Smooth muscle cell (in vitro differentiated cells): ENCODE data around the gene ZNF169. TPM values are rescaled to one million over a fixed set of nuclear protein-coding genes. Genes with fewer than 3 reads are reported as not detected.
"Not testable (repeated sequence)": the region's sequence is repeated elsewhere in the genome, so short reads cannot be mapped to it uniquely, and the experiment has no call there.

Experiments
- DNase-seq: peaks from one replicate; lab custom pipeline; 2025; ENCODE audit not compliant: unreplicated experiment; lab: John Stamatoyannopoulos, UW
- H2AFZ ChIP-seq: fragments of 200-600 bp; sonication (generic); 2 replicates; pipeline ENCODE4 v1.6.0; 2016; ENCODE audit warnings: antibody characterized with exemption, low read depth, mild to moderate bottlenecking
- H3F3A ChIP-seq: fragments of 200-600 bp; sonication (generic); 2 replicates; pipeline ENCODE4 v1.6.0; 2017; ENCODE audit warnings: antibody characterized with exemption, low read depth
- H3K27ac ChIP-seq: fragments of 200-600 bp; sonication (generic); 2 replicates; pipeline ENCODE4 v1.5.1; 2016; ENCODE audit warnings: low read depth, mild to moderate bottlenecking
- H3K27me3 ChIP-seq: fragments of 200-600 bp; sonication (generic); 2 replicates; pipeline ENCODE4 v1.6.1; 2016; ENCODE audit warnings: low read depth, mild to moderate bottlenecking
- H3K36me3 ChIP-seq: fragments of 200-600 bp; sonication (generic); 2 replicates; pipeline ENCODE4 v1.5.1; 2016; ENCODE audit warnings: low read depth
- H3K4me1 ChIP-seq: fragments of 200-600 bp; sonication (generic); 2 replicates; pipeline ENCODE4 v1.5.1; 2016; ENCODE audit warnings: low read depth
- H3K4me2 ChIP-seq: fragments of 200-600 bp; sonication (generic); 2 replicates; pipeline ENCODE4 v1.6.0; 2016; ENCODE audit warnings: mild to moderate bottlenecking
- H3K4me3 ChIP-seq: fragments of 200-600 bp; sonication (generic); 2 replicates; pipeline ENCODE4 v1.5.1; 2016; ENCODE audit warnings: mild to moderate bottlenecking
- H3K79me2 ChIP-seq: fragments of 200-600 bp; sonication (generic); 2 replicates; pipeline ENCODE4 v1.6.0; 2016; ENCODE audit warnings: low read depth, mild to moderate bottlenecking
- H3K9ac ChIP-seq: fragments of 200-600 bp; sonication (generic); 2 replicates; pipeline ENCODE4 v1.6.0; 2016; ENCODE audit warnings: low read depth
- H3K9me3 ChIP-seq: fragments of 200-600 bp; sonication (generic); replicated peaks from 2 replicates; pipeline ENCODE4 v1.5.1; 2016; ENCODE audit warnings: low read depth
- H4K20me1 ChIP-seq: fragments of 200-600 bp; sonication (generic); 2 replicates; pipeline ENCODE4 v1.6.0; 2016; ENCODE audit warnings: low read depth
- CTCF ChIP-seq: fragments of 200-600 bp; sonication (generic); IDR thresholded peaks from 2 replicates; pipeline ENCODE4 v1.5.1; 2017; ENCODE audit warnings: borderline replicate concordance, mild to moderate bottlenecking, antibody characterized with exemption; ENCODE audit not compliant: insufficient read depth, poor library complexity, severe bottlenecking
- WGBS: methylation state at CpG from one replicate; pipeline ENCODE4 v1.1.7; 2016; ENCODE audit warnings: low lambda C conversion rate; 5-methylcytosine and 5-hydroxymethylcytosine counted together
- polyA plus RNA-seq: library from polyadenylated mRNA; unstranded; fragments of >200 nt; fragmentation: Nextera tagmentation; extraction: Ambion mirVana; gene quantifications from 2 replicates; pipeline ENCODE4 v1.2.1, GENCODE V29; 2016
- total RNA-seq: library from RNA; depleted of rRNA; stranded (reverse); fragments of >200 nt; gene quantifications from 2 replicates; pipeline ENCODE4 v1.2.3, GENCODE V29; 2014

ZNF169 gene
- total and polyA plus RNA-seq, 2 experiments from 2014 or later, result 0.45 to 2.1 TPM

- no peaks in the 10 kb centered on the region for H3K36me3 ChIP-seq
- no peak for TF ChIP-seq CTCF
Observed at GRCh38 chr9:94270009-94270408, 10.9 kb downstream of the ZNF169 start.

GRCh38 chr9:94277029-94277428 lies 17.9 kb downstream of the ZNF169 start:
- WGBS, result 66% methylated on average over 4 of the region's 4 CpGs
- H4K20me1 ChIP-seq, result not testable (repeated sequence)

More at GRCh38 chr9:94270009-94270408, 10.9 kb downstream of the ZNF169 start:
- Histone ChIP-seq H3K4me2 (no peak overlapping the region), H3K79me2 (no peaks in the 10 kb centered on the region), H3K9ac (no peak overlapping the region), H3F3A (no peaks in the 10 kb centered on the region), H3K4me1 (no peaks in the 10 kb centered on the region), H3K4me3 (no peak overlapping the region), H3K27ac (no peak overlapping the region), H3K9me3 (no peaks in the 10 kb centered on the region), H3K27me3 (no peaks in the 10 kb centered on the region), H2AFZ (no peak overlapping the region), H4K20me1 (peaks cover 4% of the 10 kb centered on the region)
- 96% methylated on average over 1 of the region's 1 CpG for WGBS
- no peak for DNase-seq

GRCh38 chr9:94277885-94278536 lies 18.9 kb downstream of the ZNF169 start:
- no peak overlapping the region for H3K4me3 ChIP-seq
- no peaks in the 10 kb centered on the region for H3K36me3 ChIP-seq
- H2AFZ ChIP-seq, result no peak overlapping the region
- H3K4me2 ChIP-seq, result no peak overlapping the region
- WGBS, result 98% methylated on average over 3 of the region's 6 CpGs
- H3K27me3 ChIP-seq, result no peaks in the 10 kb centered on the region
- TF ChIP-seq CTCF, result no peak
- DNase-seq, result no peak
- no peaks in the 10 kb centered on the region for H3F3A ChIP-seq
- H3K27ac ChIP-seq, result no peak overlapping the region
- no peak overlapping the region for H3K9ac ChIP-seq
- H3K4me1 ChIP-seq, result no peaks in the 10 kb centered on the region
- no peaks in the 10 kb centered on the region for H3K79me2 ChIP-seq
- H3K9me3 ChIP-seq, result no peaks in the 10 kb centered on the region
- H4K20me1 ChIP-seq, result no peaks in the 10 kb centered on the region

More at GRCh38 chr9:94277029-94277428, 17.9 kb downstream of the ZNF169 start:
- H3K4me3 ChIP-seq, H3F3A ChIP-seq, DNase-seq, H3K36me3 ChIP-seq, H3K9me3 ChIP-seq, H2AFZ ChIP-seq, H3K79me2 ChIP-seq, H3K27ac ChIP-seq, H3K27me3 ChIP-seq, H3K4me2 ChIP-seq, H3K4me1 ChIP-seq, H3K9ac ChIP-seq: not testable (repeated sequence)

GRCh38 chr9:94280409-94280989 lies 21.4 kb downstream of the ZNF169 start:
- 95% methylated on average over 9 of the region's 9 CpGs for WGBS
- H3K4me2 ChIP-seq, result no peak overlapping the region
- H3K9ac ChIP-seq, result no peak overlapping the region
- no peaks in the 10 kb centered on the region for H3K36me3 ChIP-seq
- no peaks in the 10 kb centered on the region for H3K27me3 ChIP-seq
- TF ChIP-seq CTCF, result no peak
- no peaks in the 10 kb centered on the region for H3K9me3 ChIP-seq
- no peak for DNase-seq
- H3F3A ChIP-seq, result no peaks in the 10 kb centered on the region
- no peak overlapping the region for H3K27ac ChIP-seq
- H3K79me2 ChIP-seq, result no peaks in the 10 kb centered on the region
- no peaks in the 10 kb centered on the region for H4K20me1 ChIP-seq
- no peak overlapping the region for H2AFZ ChIP-seq
- H3K4me1 ChIP-seq, result no peaks in the 10 kb centered on the region
- no peak overlapping the region for H3K4me3 ChIP-seq
